HepG2 (cell line): ENCODE data around the gene MXRA8. TPM values are rescaled to one million over a fixed set of nuclear protein-coding genes. Genes with fewer than 3 reads are reported as not detected.

ENCODE experiments used
- DPF2 ChIP-seq: sonication (generic); formaldehyde crosslinking; IDR thresholded peaks from 2 replicates; pipeline ENCODE4 v1.4.0; 2020; ENCODE audit warnings: mild to moderate bottlenecking, low read depth, missing genetic modification reagents, borderline replicate concordance
- ELF3 ChIP-seq: IDR thresholded peaks from 2 replicates; pipeline ENCODE4 v1.6.1; 2016; ENCODE audit warnings: missing genetic modification reagents, missing compliant biosample characterization
- ETV5 ChIP-seq: IDR thresholded peaks from 2 replicates; pipeline ENCODE4 v1.6.1; 2018; ENCODE audit warnings: missing biosample characterization, missing genetic modification reagents, inconsistent platforms, borderline replicate concordance
- HNRNPLL ChIP-seq: fragments of 200-400 bp; formaldehyde crosslinking; IDR thresholded peaks from 2 replicates; pipeline ENCODE4 v1.6.1; 2017; ENCODE audit warnings: mild to moderate bottlenecking, low read depth, low read length; ENCODE audit not compliant: poor library complexity, severe bottlenecking
- HOXA5 ChIP-seq: sonication (generic); formaldehyde crosslinking; IDR thresholded peaks from 2 replicates; pipeline ENCODE4 v1.4.0; 2020; ENCODE audit warnings: missing genetic modification reagents
- MEIS1 ChIP-seq: sonication (generic); formaldehyde crosslinking; IDR thresholded peaks from 2 replicates; pipeline ENCODE4 v1.9.0; 2021; ENCODE audit warnings: mild to moderate bottlenecking, missing genetic modification reagents, moderate library complexity, borderline replicate concordance
- RAD21 ChIP-seq: fragments of 450-650 bp; formaldehyde crosslinking; IDR thresholded peaks from 2 replicates; pipeline ENCODE4 v1.5.0; 2020; ENCODE audit warnings: mild to moderate bottlenecking
- RBM39 ChIP-seq: fragments of 200-400 bp; formaldehyde crosslinking; IDR thresholded peaks from one replicate; pipeline ENCODE4 v1.6.1; 2018; ENCODE audit warnings: antibody characterized with exemption, mild to moderate bottlenecking, low read depth, low read length; ENCODE audit not compliant: poor library complexity, severe bottlenecking
- SP4 ChIP-seq: sonication (generic); formaldehyde crosslinking; IDR thresholded peaks from 2 replicates; pipeline ENCODE4 v1.8.1; 2023; ENCODE audit warnings: mild to moderate bottlenecking, missing genetic modification reagents
- TP53 ChIP-seq: sonication (generic); formaldehyde crosslinking; conservative IDR thresholded peaks from 2 replicates; pipeline ENCODE4 v1.4.0; 2020; ENCODE audit warnings: missing genetic modification reagents
- ZBTB7B ChIP-seq: sonication (generic); formaldehyde crosslinking; IDR thresholded peaks from 2 replicates; pipeline ENCODE4 v1.4.0; 2020; ENCODE audit warnings: missing genetic modification reagents
- ZFP62 ChIP-seq: sonication (generic); formaldehyde crosslinking; IDR thresholded peaks from 2 replicates; pipeline ENCODE4 v1.4.0; 2020; ENCODE audit warnings: missing genetic modification reagents
- ZNF746 ChIP-seq: sonication (generic); formaldehyde crosslinking; IDR thresholded peaks from 2 replicates; pipeline ENCODE4 v1.8.0; 2022; ENCODE audit warnings: mild to moderate bottlenecking, missing genetic modification reagents
- ZNF773 ChIP-seq: sonication (generic); formaldehyde crosslinking; IDR thresholded peaks from 2 replicates; pipeline ENCODE4 v1.4.0; 2020; ENCODE audit warnings: missing genetic modification reagents, borderline replicate concordance
- polyA plus RNA-seq, 8 experiments: library from polyadenylated mRNA; depleted of rRNA in 3 of 8; stranded (reverse) in 7 of 8; unstranded in 1 of 8; fragments of >200 nt; fragmentation: Illumina TruSeq in 4 of 8; extraction: Trizol in 4 of 8; gene quantifications; 2 replicates each; pipeline versions ENCODE4 v1.2.1 to v1.2.3, GENCODE V29; 2011 to 2016; ENCODE audit warnings: low read depth in 4 of 8, missing spikeins in 1 of 8, mixed read lengths in 1 of 8; ENCODE audit not compliant: insufficient read depth in 1 of 8
- total RNA-seq, 5 experiments: library from RNA; depleted of rRNA; stranded (reverse); fragments of >200 nt; fragmentation: Illumina TruSeq; extraction: Trizol; gene quantifications; 2 replicates each; pipeline ENCODE4 v1.2.3, GENCODE V29; 2016; ENCODE audit warnings: low read depth in 1 of 5
- TF ChIP-seq, protein P1 (sequence below): sonication (generic); formaldehyde crosslinking; conservative IDR thresholded peaks from 2 replicates; pipeline ENCODE4 v1.4.0; 2020; ENCODE audit warnings: mild to moderate bottlenecking, missing genetic modification reagents, moderate library complexity
- TF ChIP-seq, protein P2 (sequence below), 2 experiments: fragments of 450-650 bp in 1 of 2; sonication (generic) in 1 of 2; formaldehyde crosslinking; IDR thresholded peaks; 2 replicates each; pipeline versions ENCODE4 v1.5.0 to v1.8.0; 2020 to 2022; ENCODE audit warnings: mild to moderate bottlenecking in 1 of 2, missing genetic modification reagents in 1 of 2
- TF ChIP-seq, protein P3 (sequence below): sonication (generic); formaldehyde crosslinking; IDR thresholded peaks from 2 replicates; pipeline ENCODE4 v1.4.0; 2020; ENCODE audit warnings: missing genetic modification reagents, borderline replicate concordance
- TF ChIP-seq, protein P4 (sequence below): IDR thresholded peaks from 2 replicates; pipeline ENCODE4 v1.6.1; 2016; ENCODE audit warnings: missing biosample characterization, missing genetic modification reagents, low read depth

Gene MXRA8
- total and polyA plus RNA-seq, 2 of the 13 experiments (the other 11 are each of a cell fraction or from before 2014, with no cell fraction given): 19.8 to 44.8 TPM

DNA sequence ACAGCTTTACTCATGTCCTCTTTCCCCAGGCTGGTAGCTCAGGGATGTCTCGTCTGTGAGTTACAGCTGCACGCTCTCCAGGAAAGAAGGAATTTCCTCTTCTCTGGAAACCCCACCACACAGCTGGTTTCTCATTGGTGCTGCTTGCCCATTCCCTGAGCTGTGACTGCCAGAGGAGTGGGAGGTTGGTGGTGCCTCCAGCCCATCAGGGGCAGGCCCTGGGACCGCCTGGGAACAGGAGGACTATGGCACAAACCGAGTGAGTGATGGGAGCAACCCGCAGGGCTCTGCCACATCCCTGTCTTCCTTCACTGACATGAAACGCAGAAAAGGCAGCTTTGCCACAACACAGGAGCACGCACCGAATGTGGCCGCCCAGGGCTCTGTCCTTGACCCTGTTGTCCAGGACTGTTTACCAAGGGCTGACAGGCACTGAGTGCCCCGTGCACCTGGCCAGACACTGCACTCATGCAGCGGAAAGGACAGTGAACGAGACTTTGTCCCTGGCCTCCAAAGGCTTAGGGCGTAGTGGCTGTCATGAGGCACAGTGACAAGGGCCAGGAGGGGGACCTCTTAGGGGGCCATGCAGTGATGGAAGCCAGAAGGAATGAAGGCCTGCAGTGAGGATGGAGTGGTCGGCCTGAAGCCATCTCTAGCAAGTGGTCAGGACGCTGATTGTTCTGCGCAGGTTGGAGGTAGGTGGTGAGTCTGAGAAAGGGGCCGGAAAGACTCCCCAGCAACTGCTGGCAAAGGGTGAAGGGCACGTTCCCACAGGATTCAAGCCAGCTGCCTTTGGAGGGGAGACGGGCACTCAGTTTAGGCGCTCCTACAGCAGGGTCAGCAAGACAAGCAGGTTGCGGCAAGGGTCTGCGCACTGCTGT is 42.5 kb upstream of the MXRA8 start (continued):
- TF ChIP-seq, protein P1, sequence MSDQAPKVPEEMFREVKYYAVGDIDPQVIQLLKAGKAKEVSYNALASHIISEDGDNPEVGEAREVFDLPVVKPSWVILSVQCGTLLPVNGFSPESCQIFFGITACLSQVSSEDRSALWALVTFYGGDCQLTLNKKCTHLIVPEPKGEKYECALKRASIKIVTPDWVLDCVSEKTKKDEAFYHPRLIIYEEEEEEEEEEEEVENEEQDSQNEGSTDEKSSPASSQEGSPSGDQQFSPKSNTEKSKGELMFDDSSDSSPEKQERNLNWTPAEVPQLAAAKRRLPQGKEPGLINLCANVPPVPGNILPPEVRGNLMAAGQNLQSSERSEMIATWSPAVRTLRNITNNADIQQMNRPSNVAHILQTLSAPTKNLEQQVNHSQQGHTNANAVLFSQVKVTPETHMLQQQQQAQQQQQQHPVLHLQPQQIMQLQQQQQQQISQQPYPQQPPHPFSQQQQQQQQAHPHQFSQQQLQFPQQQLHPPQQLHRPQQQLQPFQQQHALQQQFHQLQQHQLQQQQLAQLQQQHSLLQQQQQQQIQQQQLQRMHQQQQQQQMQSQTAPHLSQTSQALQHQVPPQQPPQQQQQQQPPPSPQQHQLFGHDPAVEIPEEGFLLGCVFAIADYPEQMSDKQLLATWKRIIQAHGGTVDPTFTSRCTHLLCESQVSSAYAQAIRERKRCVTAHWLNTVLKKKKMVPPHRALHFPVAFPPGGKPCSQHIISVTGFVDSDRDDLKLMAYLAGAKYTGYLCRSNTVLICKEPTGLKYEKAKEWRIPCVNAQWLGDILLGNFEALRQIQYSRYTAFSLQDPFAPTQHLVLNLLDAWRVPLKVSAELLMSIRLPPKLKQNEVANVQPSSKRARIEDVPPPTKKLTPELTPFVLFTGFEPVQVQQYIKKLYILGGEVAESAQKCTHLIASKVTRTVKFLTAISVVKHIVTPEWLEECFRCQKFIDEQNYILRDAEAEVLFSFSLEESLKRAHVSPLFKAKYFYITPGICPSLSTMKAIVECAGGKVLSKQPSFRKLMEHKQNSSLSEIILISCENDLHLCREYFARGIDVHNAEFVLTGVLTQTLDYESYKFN (CRISPR knock-in tag): peak; percentile 99
- peak; percentile 36; the same call in 1 of the 2 replicates for TF ChIP-seq RAD21 (CRISPR knock-in tag)
- peak; percentile 90 for TF ChIP-seq ELF3 (CRISPR knock-in tag)
- TF ChIP-seq ETV5: peak; percentile 94
- TF ChIP-seq ZFP62 (CRISPR knock-in tag): no peak
- peak; percentile 76; the same call in 1 of the 2 replicates for TF ChIP-seq ZNF746 (CRISPR knock-in tag)
- TF ChIP-seq SP4 (CRISPR knock-in tag): peak; percentile 78
- TF ChIP-seq, protein P2, sequence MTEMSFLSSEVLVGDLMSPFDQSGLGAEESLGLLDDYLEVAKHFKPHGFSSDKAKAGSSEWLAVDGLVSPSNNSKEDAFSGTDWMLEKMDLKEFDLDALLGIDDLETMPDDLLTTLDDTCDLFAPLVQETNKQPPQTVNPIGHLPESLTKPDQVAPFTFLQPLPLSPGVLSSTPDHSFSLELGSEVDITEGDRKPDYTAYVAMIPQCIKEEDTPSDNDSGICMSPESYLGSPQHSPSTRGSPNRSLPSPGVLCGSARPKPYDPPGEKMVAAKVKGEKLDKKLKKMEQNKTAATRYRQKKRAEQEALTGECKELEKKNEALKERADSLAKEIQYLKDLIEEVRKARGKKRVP (CRISPR knock-in tag; IDR thresholded peaks at IDR 0.05): peak in 1 of 2 experiments; percentile 54; a peak in 1 of 4 replicates
- TF ChIP-seq, protein P3, sequence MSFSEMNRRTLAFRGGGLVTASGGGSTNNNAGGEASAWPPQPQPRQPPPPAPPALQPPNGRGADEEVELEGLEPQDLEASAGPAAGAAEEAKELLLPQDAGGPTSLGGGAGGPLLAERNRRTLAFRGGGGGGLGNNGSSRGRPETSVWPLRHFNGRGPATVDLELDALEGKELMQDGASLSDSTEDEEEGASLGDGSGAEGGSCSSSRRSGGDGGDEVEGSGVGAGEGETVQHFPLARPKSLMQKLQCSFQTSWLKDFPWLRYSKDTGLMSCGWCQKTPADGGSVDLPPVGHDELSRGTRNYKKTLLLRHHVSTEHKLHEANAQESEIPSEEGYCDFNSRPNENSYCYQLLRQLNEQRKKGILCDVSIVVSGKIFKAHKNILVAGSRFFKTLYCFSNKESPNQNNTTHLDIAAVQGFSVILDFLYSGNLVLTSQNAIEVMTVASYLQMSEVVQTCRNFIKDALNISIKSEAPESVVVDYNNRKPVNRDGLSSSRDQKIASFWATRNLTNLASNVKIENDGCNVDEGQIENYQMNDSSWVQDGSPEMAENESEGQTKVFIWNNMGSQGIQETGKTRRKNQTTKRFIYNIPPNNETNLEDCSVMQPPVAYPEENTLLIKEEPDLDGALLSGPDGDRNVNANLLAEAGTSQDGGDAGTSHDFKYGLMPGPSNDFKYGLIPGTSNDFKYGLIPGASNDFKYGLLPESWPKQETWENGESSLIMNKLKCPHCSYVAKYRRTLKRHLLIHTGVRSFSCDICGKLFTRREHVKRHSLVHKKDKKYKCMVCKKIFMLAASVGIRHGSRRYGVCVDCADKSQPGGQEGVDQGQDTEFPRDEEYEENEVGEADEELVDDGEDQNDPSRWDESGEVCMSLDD (CRISPR knock-in tag): 0 out of 2 replicates have a peak, but pooled peaks have one; percentile 52
- peak; percentile 100 for TF ChIP-seq MEIS1 (CRISPR knock-in tag)
- no peak for TF ChIP-seq HNRNPLL
- peak; percentile 86 for TF ChIP-seq ZBTB7B (CRISPR knock-in tag)
- TF ChIP-seq RBM39: peak; percentile 25
- TF ChIP-seq ZNF773 (CRISPR knock-in tag): 0 out of 2 replicates have a peak, but pooled peaks have one; percentile 35
- TF ChIP-seq, protein P4, sequence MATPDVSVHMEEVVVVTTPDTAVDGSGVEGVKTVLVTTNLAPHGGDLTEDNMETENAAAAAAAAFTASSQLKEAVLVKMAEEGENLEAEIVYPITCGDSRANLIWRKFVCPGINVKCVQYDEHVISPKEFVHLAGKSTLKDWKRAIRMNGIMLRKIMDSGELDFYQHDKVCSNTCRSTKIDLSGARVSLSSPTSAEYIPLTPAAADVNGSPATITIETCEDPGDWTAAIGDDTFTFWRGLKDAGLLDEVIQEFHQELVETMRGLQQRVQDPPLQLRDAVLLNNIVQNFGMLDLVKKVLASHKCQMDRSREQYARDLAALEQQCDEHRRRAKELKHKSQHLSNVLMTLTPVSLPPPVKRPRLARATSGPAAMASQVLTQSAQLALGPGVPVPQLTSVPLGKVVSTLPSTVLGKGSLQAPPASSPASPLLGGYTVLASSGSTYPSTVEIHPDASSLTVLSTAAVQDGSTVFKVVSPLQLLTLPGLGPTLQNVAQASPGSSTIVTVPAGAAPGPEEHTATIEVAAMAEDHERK (CRISPR knock-in tag): peak; percentile 52; the same call in 1 of the 2 replicates
- TF ChIP-seq DPF2: peak; percentile 88
- peak; percentile 92; the same call in 1 of the 2 replicates for TF ChIP-seq TP53 (CRISPR knock-in tag)
- TF ChIP-seq HOXA5 (CRISPR knock-in tag): no peak; the same call in 1 of the 2 replicates
